ENCODE data around the gene CHST4. TPM values are rescaled to one million over a fixed set of nuclear protein-coding genes. Genes with fewer than 3 reads are reported as not detected.
"Not testable (repeated sequence)": the region's sequence is repeated elsewhere in the genome, so short reads cannot be mapped to it uniquely, and the experiment has no call there.

CHST4 gene
- total RNA-seq = not detected

GRCh38 chr16:71526111-71526631 is at the start of gene CHST4:
Gene CHST4, plus strand, starts transcription at chr16:71526426. Its CDS starts 10,252 bp downstream, at chr16:71536678.
- DNase-seq = no peak

GRCh38 chr16:71476457-71477124 is 49.6 kb upstream of the CHST4 start:
- no peak for DNase-seq

- DNase-seq = no peak
Measured at GRCh38 chr16:71479420-71479819, 46.8 kb upstream of the CHST4 start.

GRCh38 chr16:71480956-71481355 is 45.3 kb upstream of the CHST4 start:
- DNase-seq = no peak

GRCh38 chr16:71482569-71482968 is 43.7 kb upstream of the CHST4 start:
- DNase-seq = no peak

GRCh38 chr16:71484006-71484893 is 42.0 kb upstream of the CHST4 start:
- DNase-seq = peak; percentile 95

GRCh38 chr16:71489122-71489521 is 37.1 kb upstream of the CHST4 start, which contains the start of gene ZNF19:
Gene ZNF19, minus strand, starts transcription at chr16:71489324. Its CDS starts 7,210 bp downstream, at chr16:71482114.
- DNase-seq = no peak

GRCh38 chr16:71490361-71490760 is 35.9 kb upstream of the CHST4 start:
- no peak for DNase-seq

- DNase-seq = no peak
Measured at GRCh38 chr16:71491054-71491453, 35.2 kb upstream of the CHST4 start.

GRCh38 chr16:71492786-71493185 is 33.4 kb upstream of the CHST4 start:
- DNase-seq = no peak

- no peak for DNase-seq
Measured at GRCh38 chr16:71493213-71493612, 33.0 kb upstream of the CHST4 start.

- DNase-seq = no peak
Measured at GRCh38 chr16:71498031-71498430, 28.2 kb upstream of the CHST4 start.

GRCh38 chr16:71499775-71500364 is 26.4 kb upstream of the CHST4 start:
- DNase-seq = peak; percentile 42

- DNase-seq = no peak
Measured at GRCh38 chr16:71500964-71501363, 25.3 kb upstream of the CHST4 start.

- DNase-seq = no peak
Measured at GRCh38 chr16:71501547-71501946, 24.7 kb upstream of the CHST4 start.

GRCh38 chr16:71504051-71504450 is 22.2 kb upstream of the CHST4 start:
- not testable (repeated sequence) for DNase-seq

GRCh38 chr16:71504901-71505300 is 21.3 kb upstream of the CHST4 start:
- no peak for DNase-seq

- DNase-seq = no peak
Measured at GRCh38 chr16:71507061-71507460, 19.2 kb upstream of the CHST4 start.

- no peak for DNase-seq
Measured at GRCh38 chr16:71513302-71513701, 12.9 kb upstream of the CHST4 start.

GRCh38 chr16:71514476-71514875 is 11.8 kb upstream of the CHST4 start:
- no peak for DNase-seq

- DNase-seq = no peak
Measured at GRCh38 chr16:71515026-71515425, 11.2 kb upstream of the CHST4 start.

- no peak for DNase-seq
Measured at GRCh38 chr16:71520550-71520949, 5.7 kb upstream of the CHST4 start.
